H9 (cell line): ENCODE measurements around the gene NQO1. TPM values are rescaled to one million over a fixed set of nuclear protein-coding genes. Genes with fewer than 3 reads are reported as not detected.

Experiments
- DNase-seq: peaks from one replicate; pipeline ENCODE4 v3.0.0-alpha.2; 2017
- H2AFZ ChIP-seq: one replicate; pipeline ENCODE4 v1.6.1; 2013; ENCODE audit warnings: mild to moderate bottlenecking, low read length, control low read depth, moderate library complexity
- H2AK5ac ChIP-seq: 2 replicates; pipeline ENCODE4 v1.6.1; 2013; ENCODE audit warnings: low read length, control low read depth, mixed read lengths; ENCODE audit not compliant: insufficient read length
- H2BK120ac ChIP-seq: one replicate; pipeline ENCODE4 v1.6.1; 2013; ENCODE audit warnings: low read depth, mild to moderate bottlenecking, low read length, control low read depth, inconsistent platforms; ENCODE audit not compliant: poor library complexity, severe bottlenecking
- H2BK12ac ChIP-seq: 2 replicates; pipeline ENCODE4 v1.6.1; 2013; ENCODE audit warnings: low read length, control low read depth, mixed read lengths, low read depth; ENCODE audit not compliant: insufficient read length
- H2BK15ac ChIP-seq: 2 replicates; pipeline ENCODE4 v1.6.1; 2013; ENCODE audit warnings: low read depth, low read length, control low read depth
- H2BK20ac ChIP-seq: one replicate; pipeline ENCODE4 v1.6.1; 2013; ENCODE audit warnings: low read depth, mild to moderate bottlenecking, low read length, control low read depth, inconsistent platforms; ENCODE audit not compliant: poor library complexity, severe bottlenecking
- H2BK5ac ChIP-seq: 2 replicates; pipeline ENCODE4 v1.6.1; 2013; ENCODE audit warnings: low read length, control low read depth, mixed read lengths; ENCODE audit not compliant: insufficient read length
- H3K14ac ChIP-seq: 2 replicates; pipeline ENCODE4 v1.6.1; 2013; ENCODE audit warnings: low read length, control low read depth; ENCODE audit not compliant: insufficient read depth
- H3K18ac ChIP-seq: 2 replicates; pipeline ENCODE4 v1.6.1; 2013; ENCODE audit warnings: low read depth, mild to moderate bottlenecking, mixed read lengths, low read length, control low read depth; ENCODE audit not compliant: insufficient read length
- H3K23ac ChIP-seq: 2 replicates; pipeline ENCODE4 v1.6.1; 2013; ENCODE audit warnings: low read length, control low read depth, mixed read lengths, low read depth; ENCODE audit not compliant: insufficient read length
- H3K23me2 ChIP-seq: 2 replicates; pipeline ENCODE4 v1.6.1; 2013; ENCODE audit warnings: low read depth, mild to moderate bottlenecking, mixed read lengths, low read length, control low read depth; ENCODE audit not compliant: insufficient read length, poor library complexity, severe bottlenecking
- H3K27ac ChIP-seq: 2 replicates; pipeline ENCODE4 v1.5.1; 2013; ENCODE audit warnings: low read length, control low read depth, mixed read lengths, low read depth; ENCODE audit not compliant: insufficient read length
- H3K27me3 ChIP-seq: 2 replicates; pipeline ENCODE4 v1.6.1; 2013; ENCODE audit warnings: low read length, control low read depth, inconsistent platforms; ENCODE audit not compliant: insufficient read depth
- H3K4ac ChIP-seq: 2 replicates; pipeline ENCODE4 v1.6.1; 2013; ENCODE audit warnings: low read depth, mild to moderate bottlenecking, control low read depth, inconsistent platforms, low read length, moderate library complexity
- H3K4me1 ChIP-seq: 2 replicates; pipeline ENCODE4 v1.6.1; 2013; ENCODE audit warnings: low read length, control low read depth, inconsistent platforms; ENCODE audit not compliant: insufficient read depth
- H3K4me2 ChIP-seq: 2 replicates; pipeline ENCODE4 v1.6.1; 2013; ENCODE audit warnings: low read length, control low read depth, mixed read lengths; ENCODE audit not compliant: insufficient read length, insufficient read depth
- H3K56ac ChIP-seq: 2 replicates; pipeline ENCODE4 v1.6.1; 2013; ENCODE audit warnings: low read depth, mild to moderate bottlenecking, mixed read lengths, low read length, control low read depth; ENCODE audit not compliant: insufficient read length
- H3K79me1 ChIP-seq: 2 replicates; pipeline ENCODE4 v1.6.1; 2013; ENCODE audit warnings: low read depth, mild to moderate bottlenecking, moderate library complexity, low read length, control low read depth, inconsistent platforms; ENCODE audit not compliant: insufficient read depth, poor library complexity, severe bottlenecking
- H3K79me2 ChIP-seq: 2 replicates; pipeline ENCODE4 v1.6.1; 2013; ENCODE audit warnings: low read length, control low read depth, inconsistent platforms; ENCODE audit not compliant: insufficient read depth
- H3K9ac ChIP-seq: 2 replicates; pipeline ENCODE4 v1.6.1; 2013; ENCODE audit warnings: low read length, control low read depth, mixed read lengths; ENCODE audit not compliant: insufficient read length; ENCODE audit errors: extremely low read depth
- H3K9me3 ChIP-seq: one replicate; pipeline ENCODE4 v1.6.1; 2013; ENCODE audit warnings: low read depth, low read length, inconsistent platforms; ENCODE audit not compliant: control insufficient read depth
- H3T11ph ChIP-seq: one replicate; pipeline ENCODE4 v1.6.1; 2013; ENCODE audit warnings: mild to moderate bottlenecking, low read length, control low read depth, inconsistent platforms
- H4K20me1 ChIP-seq: one replicate; pipeline ENCODE4 v1.6.1; 2013; ENCODE audit not compliant: control insufficient read depth, insufficient read length, insufficient read depth
- H4K5ac ChIP-seq: 2 replicates; pipeline ENCODE4 v1.6.1; 2013; ENCODE audit warnings: low read depth, mild to moderate bottlenecking, mixed read lengths, low read length, control low read depth; ENCODE audit not compliant: insufficient read length
- H4K8ac ChIP-seq: replicated peaks from 2 replicates; pipeline ENCODE4 v1.6.1; 2013; ENCODE audit warnings: low read length, control low read depth, mixed read lengths, low read depth; ENCODE audit not compliant: insufficient read length
- H4K91ac ChIP-seq: 2 replicates; pipeline ENCODE4 v1.6.1; 2013; ENCODE audit warnings: low read depth, mild to moderate bottlenecking, moderate library complexity, mixed read lengths, low read length, control low read depth; ENCODE audit not compliant: insufficient read length
- H3K27ac Mint-ChIP-seq, 3 experiments: 2 replicates in 2 of 3; 3 replicates in 1 of 3; pipeline ENCODE4 v1.8.0; 2020 to 2021; ENCODE audit warnings: mixed read lengths in 3 of 3, mild to moderate bottlenecking in 1 of 3, moderate library complexity in 1 of 3
- H3K27me3 Mint-ChIP-seq: 2 replicates; pipeline ENCODE4 v1.8.0; 2021; ENCODE audit warnings: low read depth, mild to moderate bottlenecking, moderate library complexity, mixed read lengths
- H3K36me3 Mint-ChIP-seq, 3 experiments: 2 replicates in 2 of 3; 3 replicates in 1 of 3; pipeline ENCODE4 v1.8.0; 2020 to 2021; ENCODE audit warnings: low read depth in 3 of 3, mixed read lengths in 3 of 3; ENCODE audit not compliant: insufficient read depth in 1 of 3
- H3K4me1 Mint-ChIP-seq, 2 experiments: 2 replicates each; pipeline ENCODE4 v1.8.0; 2020; ENCODE audit warnings: mixed read lengths in 2 of 2
- H3K4me3 Mint-ChIP-seq, 2 experiments: 2 replicates in 1 of 2; 3 replicates in 1 of 2; pipeline ENCODE4 v1.8.0; 2020 to 2021; ENCODE audit warnings: mild to moderate bottlenecking in 2 of 2, mixed read lengths in 2 of 2, moderate library complexity in 1 of 2
- H3K9me3 Mint-ChIP-seq, 2 experiments: 2 replicates in 1 of 2; 3 replicates in 1 of 2; pipeline ENCODE4 v1.8.0; 2020; ENCODE audit warnings: mild to moderate bottlenecking in 2 of 2, mixed read lengths in 2 of 2, moderate library complexity in 1 of 2
- WGBS: extraction: QIAGEN DNeasy Blood & Tissue Kit; methylation state at CpG from one replicate; pipeline ENCODE4 v1.1.7; 2013; ENCODE audit warnings: missing lambda C conversion rate, low lambda C conversion rate, mixed read lengths; ENCODE audit not compliant: insufficient read length; ENCODE audit errors: extremely low coverage; 5-methylcytosine and 5-hydroxymethylcytosine counted together
- total RNA-seq: library from RNA; stranded (reverse); gene quantifications from 2 replicates; pipeline ENCODE4 v1.2.1, GENCODE V29; 2021
- TF ChIP-seq, protein P1 (sequence below): fragments of 200-600 bp; sonication (generic); conservative IDR thresholded peaks from 3 replicates; pipeline ENCODE4 v1.8.0; 2021; ENCODE audit warnings: antibody characterized with exemption, mild to moderate bottlenecking

NQO1 gene
- total RNA-seq, 1 experiment from 2014 or later: 64.6 TPM

DNA sequence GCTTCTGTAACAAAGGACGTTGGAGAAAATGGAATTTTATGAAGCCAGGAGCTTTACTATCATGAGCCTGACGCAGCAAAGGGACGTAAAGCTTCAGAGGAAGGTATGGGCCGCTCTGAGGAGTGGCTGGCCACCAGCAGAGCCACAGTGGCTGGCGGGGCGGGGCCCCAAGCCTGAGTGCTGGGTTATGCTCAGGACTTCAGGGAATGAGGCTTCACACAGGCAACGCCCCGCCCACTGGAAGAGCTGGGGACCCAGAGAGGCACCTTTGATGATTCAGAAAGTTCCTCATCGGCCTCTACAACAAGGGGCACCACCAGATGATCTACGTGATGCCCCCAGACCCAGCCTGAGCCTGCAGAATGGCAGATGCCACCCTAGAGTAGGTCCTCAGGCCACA lies 19.6 kb upstream of the NQO1 start:
- no peak overlapping the region for H2BK5ac ChIP-seq
- no peaks in the 10 kb centered on the region for H3K23me2 ChIP-seq
- no peak overlapping the region for H3K18ac ChIP-seq
- H3K4me1 ChIP-seq: no peaks in the 10 kb centered on the region
- no peaks in the 10 kb centered on the region for H3K9me3 Mint-ChIP-seq
- no peak overlapping the region for H3K23ac ChIP-seq
- H2BK120ac ChIP-seq: no peak overlapping the region
- H4K91ac ChIP-seq: no peak overlapping the region
- no peaks in the 10 kb centered on the region for H3K79me1 ChIP-seq
- no CpG with 5 or more reads among the region's 10 CpGs for WGBS
- no peak overlapping the region for H3K14ac ChIP-seq
- H3K36me3 Mint-ChIP-seq: peaks cover 72 to 95% (median 91%) of the 10 kb centered on the region in 3 experiments; a peak in 6 of 7 replicates
- H2AK5ac ChIP-seq: no peak overlapping the region
- H3K56ac ChIP-seq: no peak overlapping the region
- H3T11ph ChIP-seq: no peak overlapping the region
- H4K8ac ChIP-seq: no peak overlapping the region
- no peak overlapping the region for H2BK15ac ChIP-seq
- no peaks in the 10 kb centered on the region for H3K4me1 Mint-ChIP-seq
- H3K4me3 Mint-ChIP-seq: no peak overlapping the region
- no peaks in the 10 kb centered on the region for H3K79me2 ChIP-seq
- H4K5ac ChIP-seq: no peak overlapping the region
- no peak overlapping the region for H3K4ac ChIP-seq
- H2AFZ ChIP-seq: no peak overlapping the region
- no peak overlapping the region for H3K27ac ChIP-seq
- H3K9me3 ChIP-seq: no peaks in the 10 kb centered on the region
- TF ChIP-seq, protein P1, sequence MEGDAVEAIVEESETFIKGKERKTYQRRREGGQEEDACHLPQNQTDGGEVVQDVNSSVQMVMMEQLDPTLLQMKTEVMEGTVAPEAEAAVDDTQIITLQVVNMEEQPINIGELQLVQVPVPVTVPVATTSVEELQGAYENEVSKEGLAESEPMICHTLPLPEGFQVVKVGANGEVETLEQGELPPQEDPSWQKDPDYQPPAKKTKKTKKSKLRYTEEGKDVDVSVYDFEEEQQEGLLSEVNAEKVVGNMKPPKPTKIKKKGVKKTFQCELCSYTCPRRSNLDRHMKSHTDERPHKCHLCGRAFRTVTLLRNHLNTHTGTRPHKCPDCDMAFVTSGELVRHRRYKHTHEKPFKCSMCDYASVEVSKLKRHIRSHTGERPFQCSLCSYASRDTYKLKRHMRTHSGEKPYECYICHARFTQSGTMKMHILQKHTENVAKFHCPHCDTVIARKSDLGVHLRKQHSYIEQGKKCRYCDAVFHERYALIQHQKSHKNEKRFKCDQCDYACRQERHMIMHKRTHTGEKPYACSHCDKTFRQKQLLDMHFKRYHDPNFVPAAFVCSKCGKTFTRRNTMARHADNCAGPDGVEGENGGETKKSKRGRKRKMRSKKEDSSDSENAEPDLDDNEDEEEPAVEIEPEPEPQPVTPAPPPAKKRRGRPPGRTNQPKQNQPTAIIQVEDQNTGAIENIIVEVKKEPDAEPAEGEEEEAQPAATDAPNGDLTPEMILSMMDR: no peak
- H3K9ac ChIP-seq: no peak overlapping the region
- no peak overlapping the region for H3K4me2 ChIP-seq
- H3K27me3 ChIP-seq: no peaks in the 10 kb centered on the region
- peaks cover 1% of the 10 kb centered on the region; the same call in 1 of the 2 replicates for H3K27me3 Mint-ChIP-seq
- no peak overlapping the region for H2BK20ac ChIP-seq
- DNase-seq: no peak
- H4K20me1 ChIP-seq: no peaks in the 10 kb centered on the region
- no peak overlapping the region for H2BK12ac ChIP-seq
- no peak overlapping the region for H3K27ac Mint-ChIP-seq
